Smooth muscle cell (in vitro differentiated cells): ENCODE data around the gene SRD5A3. TPM values are rescaled to one million over a fixed set of nuclear protein-coding genes. Genes with fewer than 3 reads are reported as not detected.

Source experiments
- DNase-seq: peaks from one replicate; lab custom pipeline; 2025; ENCODE audit not compliant: unreplicated experiment; lab: John Stamatoyannopoulos, UW
- H2AFZ ChIP-seq: fragments of 200-600 bp; sonication (generic); 2 replicates; pipeline ENCODE4 v1.6.0; 2016; ENCODE audit warnings: antibody characterized with exemption, low read depth, mild to moderate bottlenecking
- H3F3A ChIP-seq: fragments of 200-600 bp; sonication (generic); 2 replicates; pipeline ENCODE4 v1.6.0; 2017; ENCODE audit warnings: antibody characterized with exemption, low read depth
- H3K27ac ChIP-seq: fragments of 200-600 bp; sonication (generic); 2 replicates; pipeline ENCODE4 v1.5.1; 2016; ENCODE audit warnings: low read depth, mild to moderate bottlenecking
- H3K27me3 ChIP-seq: fragments of 200-600 bp; sonication (generic); 2 replicates; pipeline ENCODE4 v1.6.1; 2016; ENCODE audit warnings: low read depth, mild to moderate bottlenecking
- H3K36me3 ChIP-seq: fragments of 200-600 bp; sonication (generic); 2 replicates; pipeline ENCODE4 v1.5.1; 2016; ENCODE audit warnings: low read depth
- H3K4me1 ChIP-seq: fragments of 200-600 bp; sonication (generic); 2 replicates; pipeline ENCODE4 v1.5.1; 2016; ENCODE audit warnings: low read depth
- H3K4me2 ChIP-seq: fragments of 200-600 bp; sonication (generic); 2 replicates; pipeline ENCODE4 v1.6.0; 2016; ENCODE audit warnings: mild to moderate bottlenecking
- H3K4me3 ChIP-seq: fragments of 200-600 bp; sonication (generic); 2 replicates; pipeline ENCODE4 v1.5.1; 2016; ENCODE audit warnings: mild to moderate bottlenecking
- H3K79me2 ChIP-seq: fragments of 200-600 bp; sonication (generic); 2 replicates; pipeline ENCODE4 v1.6.0; 2016; ENCODE audit warnings: low read depth, mild to moderate bottlenecking
- H3K9ac ChIP-seq: fragments of 200-600 bp; sonication (generic); 2 replicates; pipeline ENCODE4 v1.6.0; 2016; ENCODE audit warnings: low read depth
- H3K9me3 ChIP-seq: fragments of 200-600 bp; sonication (generic); replicated peaks from 2 replicates; pipeline ENCODE4 v1.5.1; 2016; ENCODE audit warnings: low read depth
- H4K20me1 ChIP-seq: fragments of 200-600 bp; sonication (generic); 2 replicates; pipeline ENCODE4 v1.6.0; 2016; ENCODE audit warnings: low read depth
- CTCF ChIP-seq: fragments of 200-600 bp; sonication (generic); IDR thresholded peaks from 2 replicates; pipeline ENCODE4 v1.5.1; 2017; ENCODE audit warnings: borderline replicate concordance, mild to moderate bottlenecking, antibody characterized with exemption; ENCODE audit not compliant: insufficient read depth, poor library complexity, severe bottlenecking
- WGBS: methylation state at CpG from one replicate; pipeline ENCODE4 v1.1.7; 2016; ENCODE audit warnings: low lambda C conversion rate; 5-methylcytosine and 5-hydroxymethylcytosine counted together
- polyA plus RNA-seq: library from polyadenylated mRNA; unstranded; fragments of >200 nt; fragmentation: Nextera tagmentation; extraction: Ambion mirVana; gene quantifications from 2 replicates; pipeline ENCODE4 v1.2.1, GENCODE V29; 2016
- total RNA-seq: library from RNA; depleted of rRNA; stranded (reverse); fragments of >200 nt; gene quantifications from 2 replicates; pipeline ENCODE4 v1.2.3, GENCODE V29; 2014

Gene SRD5A3
- total and polyA plus RNA-seq, 2 experiments from 2014 or later, result 18.1 to 37.3 TPM

- TF ChIP-seq CTCF, result no peak
- H3K9me3 ChIP-seq, result no peaks in the 10 kb centered on the region
- no peaks in the 10 kb centered on the region for H3K27me3 ChIP-seq
- no peak overlapping the region for H3K4me3 ChIP-seq
- H3F3A ChIP-seq, result peaks cover 5% of the 10 kb centered on the region
- no peak overlapping the region for H3K9ac ChIP-seq
- no peaks in the 10 kb centered on the region for H3K36me3 ChIP-seq
- no peaks in the 10 kb centered on the region for H3K79me2 ChIP-seq
- no peak overlapping the region for H3K4me2 ChIP-seq
- no peak overlapping the region for H3K27ac ChIP-seq
- no peaks in the 10 kb centered on the region for H4K20me1 ChIP-seq
- no peak overlapping the region for H2AFZ ChIP-seq
- 90% methylated on average over 7 of the region's 7 CpGs for WGBS
- no peaks in the 10 kb centered on the region for H3K4me1 ChIP-seq
- DNase-seq, result no peak
Observed at GRCh38 chr4:55381502-55381901, 35.5 kb downstream of the SRD5A3 start.

GRCh38 chr4:55382488-55383003 lies 36.5 kb downstream of the SRD5A3 start:
- H3F3A ChIP-seq, result peaks cover 6% of the 10 kb centered on the region
- no peak overlapping the region for H3K4me3 ChIP-seq
- H4K20me1 ChIP-seq, result no peaks in the 10 kb centered on the region
- WGBS, result 90% methylated on average over 3 of the region's 3 CpGs
- H3K4me2 ChIP-seq, result no peak overlapping the region
- no peak overlapping the region for H2AFZ ChIP-seq
- H3K36me3 ChIP-seq, result no peaks in the 10 kb centered on the region
- TF ChIP-seq CTCF, result no peak
- no peaks in the 10 kb centered on the region for H3K79me2 ChIP-seq
- H3K9me3 ChIP-seq, result no peaks in the 10 kb centered on the region
- DNase-seq, result no peak
- H3K9ac ChIP-seq, result no peak overlapping the region
- H3K27me3 ChIP-seq, result no peaks in the 10 kb centered on the region
- H3K27ac ChIP-seq, result no peak overlapping the region
- H3K4me1 ChIP-seq, result no peaks in the 10 kb centered on the region

- peak; percentile 10 for TF ChIP-seq CTCF
- peak overlapping the region; percentile 20 for H3K4me2 ChIP-seq
- peak overlapping the region; percentile 89 for H3K27ac ChIP-seq
- 5% methylated on average over 3 of the region's 3 CpGs for WGBS
- H3F3A ChIP-seq, result peaks cover 6% of the 10 kb centered on the region
- no peaks in the 10 kb centered on the region for H3K27me3 ChIP-seq
- peak overlapping the region; percentile 37 for H2AFZ ChIP-seq
- peak overlapping the region; percentile 42 for H3K9ac ChIP-seq
- no peak for DNase-seq
- H3K79me2 ChIP-seq, result no peaks in the 10 kb centered on the region
- no peaks in the 10 kb centered on the region for H3K4me1 ChIP-seq
- no peaks in the 10 kb centered on the region for H3K9me3 ChIP-seq
- H3K4me3 ChIP-seq, result no peak overlapping the region
- H3K36me3 ChIP-seq, result no peaks in the 10 kb centered on the region
- no peaks in the 10 kb centered on the region for H4K20me1 ChIP-seq
Observed at GRCh38 chr4:55385201-55385649, 39.2 kb downstream of the SRD5A3 start.

GRCh38 chr4:55386073-55386472 lies 40.0 kb downstream of the SRD5A3 start:
- no peak for TF ChIP-seq CTCF
- DNase-seq, result no peak
- Histone ChIP-seq H3K36me3 (no peaks in the 10 kb centered on the region), H3K4me3 (no peak overlapping the region), H3K27ac (peak overlapping the region; percentile 89), H3K9ac (no peak overlapping the region), H2AFZ (no peak overlapping the region), H4K20me1 (no peaks in the 10 kb centered on the region), H3K4me1 (no peaks in the 10 kb centered on the region), H3K9me3 (no peaks in the 10 kb centered on the region), H3F3A (peaks cover 6% of the 10 kb centered on the region), H3K4me2 (peak overlapping the region; percentile 20), H3K79me2 (no peaks in the 10 kb centered on the region), H3K27me3 (no peaks in the 10 kb centered on the region)
